Stromal cell of bone marrow (primary cell): Measurements from ENCODE around the gene DSCAM.
"Not testable (repeated sequence)": the region's sequence is repeated elsewhere in the genome, so short reads cannot be mapped to it uniquely, and the experiment has no call there.

Experiments used
- DNase-seq: peaks from one replicate; pipeline ENCODE4 v3.0.0-alpha.2; 2012; ENCODE audit warnings: low read depth

DSCAM gene

DNA sequence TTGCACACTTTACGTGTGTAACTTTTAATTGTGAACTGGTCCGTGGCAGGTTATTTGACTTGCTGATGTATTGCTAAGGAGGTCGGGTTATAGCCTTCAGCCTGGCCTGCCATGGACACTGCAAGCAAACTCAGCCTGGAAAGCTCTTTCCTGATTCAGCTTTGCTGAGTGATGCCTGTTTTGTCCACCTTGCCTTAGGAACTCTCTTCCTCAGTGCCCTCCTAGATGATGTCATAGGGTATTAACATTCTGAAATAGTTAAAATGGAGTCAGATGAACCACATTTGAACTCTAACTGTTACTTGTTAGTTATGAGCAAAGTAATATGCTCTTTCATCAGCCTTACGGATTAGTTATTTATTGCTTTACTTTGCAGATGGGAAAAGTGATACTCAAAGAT, 533.7 kb downstream of the DSCAM start:
- DNase-seq, result no peak

DNA sequence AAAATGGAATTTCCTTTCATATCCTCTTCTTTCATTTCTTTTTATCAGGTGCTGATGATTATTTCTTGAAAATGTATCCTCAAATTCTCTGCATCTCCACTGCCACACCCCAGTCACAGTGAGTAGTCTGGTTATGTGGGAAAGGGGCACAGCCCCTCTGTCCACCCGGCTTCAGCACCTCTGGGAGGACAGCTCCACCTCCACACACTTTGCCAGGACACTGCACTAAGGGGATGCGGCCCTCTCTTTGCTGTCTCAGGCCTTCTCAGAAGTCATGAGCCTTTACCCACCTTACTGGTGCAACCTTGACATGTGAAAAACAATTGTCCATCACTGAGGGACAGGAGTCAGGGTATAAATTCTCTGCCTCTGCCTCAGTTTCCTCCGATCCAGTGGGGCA, 546.7 kb downstream of the DSCAM start:
- no peak for DNase-seq

DNA sequence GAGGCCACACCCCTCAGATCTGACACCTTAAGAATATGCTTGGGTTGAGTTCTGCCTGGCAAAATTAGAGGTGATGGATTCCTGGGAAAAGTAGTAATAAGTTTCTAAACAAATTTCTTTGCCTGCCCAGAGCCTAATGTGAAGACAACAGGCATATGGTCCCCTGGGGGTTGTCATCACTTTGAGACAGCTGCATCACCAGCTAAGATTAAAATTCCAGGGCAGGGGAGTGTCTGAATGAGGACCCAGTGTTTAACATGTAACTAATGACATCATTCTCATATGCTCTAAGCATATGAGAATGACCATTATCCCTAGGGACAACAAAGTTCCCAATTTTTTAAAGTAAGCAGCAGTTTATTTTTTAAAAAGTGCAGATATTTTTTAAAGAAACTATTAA, 547.5 kb downstream of the DSCAM start:
- no peak for DNase-seq

DNA sequence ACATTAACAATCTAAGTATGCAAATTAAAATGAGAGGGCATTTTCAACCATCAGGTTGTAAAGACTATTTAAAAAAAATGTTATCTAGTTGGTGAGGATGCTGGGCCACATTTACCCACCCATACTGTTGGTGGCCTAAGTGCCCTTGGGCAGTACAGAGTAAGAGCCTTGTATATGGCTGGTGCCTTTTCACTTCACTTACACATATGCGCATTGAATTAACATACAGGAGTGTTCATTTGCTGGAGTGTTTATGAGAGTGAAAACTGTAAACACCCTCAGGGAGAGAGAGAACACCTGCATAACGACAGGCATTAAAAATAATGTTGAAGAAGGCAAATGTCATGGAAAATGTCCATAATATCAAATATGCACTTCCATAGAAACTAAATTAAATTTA, 552.6 kb downstream of the DSCAM start:
- DNase-seq, result no peak

DNA sequence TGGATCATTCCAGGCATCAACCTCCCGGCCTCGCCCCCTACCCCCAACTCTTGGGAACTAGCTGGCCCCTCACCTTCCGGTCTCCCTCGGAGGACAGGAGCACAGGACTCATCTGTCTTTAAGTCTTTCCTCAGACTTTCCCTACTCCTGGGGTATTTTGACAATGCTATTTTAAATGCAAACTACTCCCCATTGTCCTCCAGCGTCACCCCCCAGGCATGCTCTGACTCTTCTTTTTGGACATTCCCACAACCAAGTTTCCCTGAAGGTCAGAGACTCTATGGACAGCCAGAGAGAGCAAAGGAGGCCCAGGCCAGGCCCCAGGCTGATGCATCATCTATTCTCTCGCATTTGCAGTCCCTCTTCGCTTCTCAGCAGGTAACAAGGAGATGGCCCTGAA, 555.4 kb downstream of the DSCAM start:
- no peak for DNase-seq

DNA sequence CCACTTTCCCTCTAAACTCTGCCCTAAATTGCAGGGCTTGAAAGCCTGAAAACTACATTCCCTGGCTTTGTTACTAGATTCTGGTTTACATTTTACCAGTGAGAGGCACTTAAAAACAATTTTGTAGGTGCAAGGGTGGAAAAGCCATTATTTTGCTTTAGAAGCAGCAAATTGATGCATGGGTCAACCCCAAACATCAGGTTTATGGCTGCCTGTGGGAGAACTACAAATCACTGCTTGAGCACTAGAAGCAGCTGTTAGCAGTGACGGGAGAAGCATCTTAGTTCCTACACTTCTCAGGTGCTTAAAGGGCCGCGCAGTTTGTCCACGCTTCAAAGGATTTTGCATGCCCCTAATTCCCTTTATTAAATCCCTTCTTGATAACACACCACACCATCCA, 562.5 kb downstream of the DSCAM start:
- no peak for DNase-seq

DNA sequence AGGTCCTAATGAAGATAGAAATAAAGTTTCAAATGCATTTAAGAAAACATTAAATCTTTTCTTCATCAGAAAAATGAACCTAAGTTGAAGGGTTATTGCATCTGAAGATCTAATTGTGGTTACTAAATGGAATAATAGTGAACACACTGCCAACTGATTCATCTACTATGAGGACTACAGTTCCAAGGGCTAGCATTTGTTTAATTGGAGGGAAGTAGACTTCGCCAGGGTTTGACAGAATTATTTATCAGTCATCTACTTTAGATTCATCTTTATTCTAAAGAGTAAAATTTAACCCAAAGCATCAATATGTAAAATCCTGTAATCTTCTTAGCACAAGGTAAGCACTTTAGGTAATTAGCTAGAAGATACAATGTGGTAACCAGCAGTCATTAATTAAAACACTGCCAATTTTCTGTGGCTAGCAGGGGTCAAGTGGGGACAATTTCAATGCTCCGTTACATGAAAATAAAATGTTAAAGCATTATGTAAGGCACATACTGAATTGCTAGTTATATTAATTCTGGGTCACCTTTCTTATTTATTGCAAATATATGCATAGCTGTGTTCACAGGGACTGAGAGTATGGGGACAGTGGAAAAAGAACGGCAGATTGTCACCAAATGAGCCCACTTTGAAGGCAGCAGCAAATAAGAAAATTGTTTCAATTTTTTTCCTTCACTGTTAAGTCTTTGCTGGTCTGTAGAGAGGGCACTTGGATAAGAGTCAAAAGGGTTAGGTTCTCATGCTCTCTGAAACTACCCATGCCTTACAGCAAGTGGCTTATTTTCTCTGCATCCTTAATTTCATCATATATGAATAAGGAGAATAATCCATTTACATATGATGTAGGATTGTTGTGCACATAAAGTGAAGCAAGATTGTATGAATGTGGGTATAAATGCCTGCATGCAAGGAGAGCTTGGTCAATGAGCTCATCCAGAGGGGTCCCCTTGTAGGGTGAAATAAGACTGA, 563.8 kb downstream of the DSCAM start:
- no peak for DNase-seq

DNA sequence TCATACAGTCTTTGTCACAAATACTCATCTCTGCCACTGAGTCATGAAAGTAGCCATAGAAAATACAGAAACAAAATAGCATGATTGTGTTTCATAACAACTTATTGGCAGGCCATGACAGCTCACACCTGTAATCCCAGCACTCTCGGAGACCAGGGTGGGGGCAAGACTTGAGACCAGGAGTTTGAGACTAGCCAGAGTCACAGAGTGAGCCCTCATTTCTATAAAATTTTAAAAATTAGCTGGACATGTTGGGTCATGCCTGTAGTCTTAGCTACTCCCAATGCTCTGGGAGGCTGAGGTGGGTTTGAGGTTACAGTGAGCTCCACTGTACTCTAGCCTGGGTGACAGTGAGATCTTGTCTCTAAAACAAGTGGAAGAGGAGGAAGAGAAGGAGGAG, 568.6 kb downstream of the DSCAM start:
- no peak for DNase-seq

DNA sequence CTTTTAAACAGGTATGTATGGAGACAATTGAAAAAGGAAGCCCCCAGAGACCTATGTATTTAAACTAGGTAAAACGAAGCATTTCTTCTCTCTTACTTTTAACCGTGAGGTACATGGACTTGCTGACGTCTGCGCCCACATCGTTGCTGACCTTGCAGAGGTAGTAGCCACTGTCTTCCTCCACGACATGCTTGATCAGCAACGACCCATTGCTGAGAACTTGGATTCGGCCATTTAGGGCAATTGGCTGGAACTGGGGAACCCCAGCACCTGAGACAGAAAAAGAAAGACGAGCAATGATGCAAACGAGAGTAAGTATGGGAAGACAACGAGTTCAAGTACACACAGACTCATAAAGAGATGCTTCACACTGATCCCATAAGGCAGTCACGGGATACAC, 571.0 kb downstream of the DSCAM start:
- no peak for DNase-seq

DNA sequence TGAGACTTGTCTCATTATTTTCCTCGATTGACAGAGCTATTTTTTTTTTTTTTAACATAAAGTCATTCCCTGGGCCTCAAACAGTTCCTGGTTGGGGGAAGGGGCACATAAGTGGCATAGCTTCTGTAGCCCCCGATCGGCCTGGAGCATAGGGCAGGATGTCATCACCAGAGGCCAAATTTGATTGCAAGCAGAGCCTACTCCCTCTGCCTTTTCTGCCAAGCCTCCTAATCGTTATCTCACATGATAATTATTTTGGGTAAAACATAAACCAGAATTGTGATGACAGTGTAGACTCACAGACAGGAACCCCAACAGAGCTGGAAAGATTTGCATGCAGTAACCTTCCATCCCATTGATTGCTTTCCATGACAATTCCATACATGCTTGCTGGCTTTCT, 574.9 kb downstream of the DSCAM start:
- no peak for DNase-seq

DNA sequence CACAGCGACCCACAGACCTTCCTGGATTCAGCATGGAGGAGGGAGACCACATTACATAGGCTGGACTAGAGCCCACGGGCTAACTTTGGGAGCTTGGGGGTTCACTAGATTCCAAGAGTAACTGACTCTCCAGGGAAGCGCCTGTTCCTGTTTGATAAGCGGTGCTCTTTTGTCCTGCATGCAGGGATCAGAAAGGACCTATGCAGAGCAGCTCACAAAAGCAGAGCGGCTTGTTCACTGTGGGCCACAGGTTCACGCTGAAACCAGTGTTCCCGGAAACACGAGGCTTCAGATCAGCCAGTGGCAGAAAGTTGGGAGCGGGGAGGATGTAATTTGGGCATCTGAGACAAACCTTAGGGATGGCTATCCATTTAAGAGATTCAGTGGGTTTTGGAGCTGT, 575.8 kb downstream of the DSCAM start:
- no peak for DNase-seq

DNA sequence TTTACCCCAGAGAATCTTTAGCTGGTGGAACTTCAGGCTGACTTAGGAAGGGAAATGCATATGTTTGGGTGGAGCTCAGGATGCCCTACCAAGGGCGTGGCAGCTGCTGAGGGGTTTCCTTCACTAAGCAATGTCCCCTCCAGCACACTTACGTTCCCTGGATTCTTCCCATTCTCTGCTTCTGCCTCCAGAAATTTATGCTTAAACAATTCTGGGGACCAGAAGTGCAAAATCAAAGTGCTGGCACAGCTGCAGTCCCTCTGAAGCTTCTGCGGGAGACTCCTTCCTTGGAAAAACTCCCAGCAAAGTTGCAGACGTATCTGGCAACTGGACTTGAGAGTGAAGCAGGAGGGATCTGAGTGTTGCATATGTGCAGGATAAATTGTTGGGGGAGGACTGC, 576.9 kb downstream of the DSCAM start:
- DNase-seq, result no peak

DNA sequence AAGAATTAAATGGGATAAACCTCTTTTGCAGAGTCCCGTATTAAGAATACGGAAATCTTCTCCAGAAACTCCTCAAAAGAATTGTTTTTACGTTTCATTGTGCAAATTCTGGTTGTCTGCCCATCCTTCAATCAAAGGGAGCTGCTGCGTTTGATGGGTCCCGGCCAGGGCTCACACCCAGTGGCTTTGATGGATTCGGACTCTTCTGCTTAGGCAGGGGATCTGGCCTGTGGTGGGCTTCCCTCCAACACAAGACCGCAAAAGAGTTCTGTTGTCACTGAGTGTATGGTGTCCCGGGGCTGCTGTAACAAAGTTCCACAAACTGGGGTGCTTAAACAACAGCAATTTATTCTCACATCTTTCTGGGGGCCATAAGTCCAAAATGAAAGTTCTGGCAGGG, 577.7 kb downstream of the DSCAM start:
- DNase-seq, result no peak

DNA sequence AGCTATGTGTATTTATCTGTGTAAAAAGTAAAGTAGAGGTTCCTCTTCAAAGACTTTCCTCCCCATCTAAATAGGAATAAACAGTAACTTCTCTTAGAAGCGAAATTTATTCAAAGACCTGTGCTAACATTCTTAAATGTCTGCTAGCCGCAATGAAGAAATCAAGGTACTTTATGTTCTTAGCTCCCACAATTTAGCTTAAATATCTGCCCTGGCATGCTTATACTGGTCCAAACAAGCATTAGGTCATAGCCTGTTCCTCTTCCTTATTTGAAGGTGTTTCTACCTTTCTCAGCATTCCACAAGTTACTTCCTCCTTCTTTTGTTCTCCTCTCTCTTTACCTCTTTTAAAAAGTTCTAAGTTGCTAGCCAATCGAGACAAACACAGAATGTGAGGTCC, 588.5 kb downstream of the DSCAM start:
- DNase-seq, result not testable (repeated sequence)

DNA sequence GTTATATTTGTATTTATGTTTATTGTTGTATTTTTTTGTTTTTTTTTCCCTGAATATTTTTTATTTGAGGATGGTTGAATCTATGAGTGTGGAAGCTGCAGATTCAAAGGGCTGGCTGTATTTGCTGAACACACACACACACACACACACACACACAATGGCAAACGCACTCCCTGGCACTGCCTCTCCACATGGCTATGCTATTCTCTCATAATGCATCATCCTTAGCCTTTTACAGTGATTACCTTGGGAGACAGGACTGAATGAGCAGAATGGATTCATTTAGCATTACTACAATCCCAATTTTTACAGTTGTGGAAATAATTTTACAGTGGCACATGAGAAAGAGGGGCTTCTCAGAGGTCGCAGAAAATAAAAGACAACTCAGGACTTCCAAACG, 589.6 kb downstream of the DSCAM start:
- no peak for DNase-seq

DNA sequence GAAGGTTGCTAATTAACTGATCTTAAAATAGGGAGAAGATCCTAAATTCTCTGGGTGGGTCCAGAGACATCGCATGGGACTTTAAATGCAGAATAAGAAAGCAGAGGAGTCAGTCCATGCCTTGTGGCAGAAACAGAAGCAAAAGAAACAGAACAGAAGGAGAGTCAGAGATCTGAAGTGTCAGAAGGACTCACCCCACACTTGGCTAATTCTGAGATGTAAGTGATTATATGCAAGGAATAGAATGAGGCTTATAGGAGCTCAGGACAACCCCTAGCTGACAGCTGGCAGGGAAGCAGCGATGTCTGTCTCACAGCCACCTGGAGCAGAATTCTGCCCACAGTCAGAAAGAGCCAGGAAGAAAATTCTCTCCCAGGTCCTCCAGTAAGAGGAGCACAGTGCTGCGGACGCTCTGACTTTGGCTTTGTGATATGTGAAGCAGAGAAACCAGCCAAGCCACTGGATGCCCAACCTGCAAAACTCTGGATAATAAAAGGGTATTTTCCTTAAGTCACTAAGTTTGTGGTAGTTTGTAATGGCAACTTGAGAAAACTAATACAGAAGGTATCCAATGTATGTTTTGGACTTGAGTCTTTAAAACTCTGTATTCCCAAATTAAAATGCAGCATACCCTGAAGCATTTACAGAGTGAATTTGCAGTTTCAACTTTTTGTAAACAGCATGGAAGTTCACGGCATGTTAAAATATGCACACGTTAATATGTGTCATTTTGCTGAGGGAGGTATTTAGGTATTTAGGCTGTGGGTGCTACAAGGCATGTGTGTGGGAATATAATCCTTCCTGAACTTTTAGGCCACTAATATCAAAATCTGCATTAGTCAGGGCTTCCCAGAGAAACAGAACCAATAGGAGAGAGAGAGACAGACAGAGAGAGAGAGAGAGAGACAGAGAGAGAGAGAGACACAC, 591.2 kb downstream of the DSCAM start:
- DNase-seq, result no peak

DNA sequence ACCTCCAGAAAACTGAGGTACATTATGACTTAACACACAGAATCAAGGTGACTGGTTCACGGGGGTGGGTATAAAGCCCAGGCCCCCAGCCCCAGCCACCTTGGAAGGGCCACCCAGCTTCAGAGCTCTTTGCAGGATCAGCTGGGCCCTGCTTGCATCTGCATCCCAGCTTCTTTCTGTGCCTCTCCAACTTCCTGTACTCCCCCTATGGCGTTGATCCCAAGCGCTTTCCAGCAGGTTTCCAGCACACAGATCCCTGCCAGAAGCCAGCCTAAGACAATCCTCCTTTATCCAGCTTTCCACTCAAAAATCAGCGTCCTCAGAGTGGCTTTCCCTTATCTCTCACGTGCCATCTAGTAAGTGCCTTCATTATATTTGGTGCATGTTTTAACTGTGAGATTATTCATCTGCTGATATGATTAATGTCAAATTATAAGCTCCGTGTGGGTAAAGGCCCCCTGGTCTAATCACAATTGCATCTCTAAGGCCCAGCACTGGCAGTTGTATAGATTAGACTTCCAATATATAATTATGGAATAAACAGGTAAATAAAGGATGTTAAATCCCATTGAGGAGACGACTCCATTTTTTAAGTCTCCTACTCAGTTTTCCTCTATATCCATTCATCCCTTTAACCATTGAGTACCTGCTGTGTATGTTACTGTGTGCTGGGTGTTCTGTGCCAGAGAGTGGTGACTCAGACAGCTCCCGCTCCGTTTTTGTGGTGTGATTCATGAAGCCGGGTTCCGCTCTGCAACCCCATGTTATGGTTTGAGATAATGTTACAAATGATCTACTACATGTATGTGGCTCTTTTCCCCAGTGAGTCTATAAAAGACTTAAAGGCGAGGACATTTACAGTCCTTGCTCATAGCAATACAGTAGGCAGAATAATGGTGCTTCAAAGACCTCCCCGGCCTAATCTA, 592.2 kb downstream of the DSCAM start:
- DNase-seq, result no peak

DNA sequence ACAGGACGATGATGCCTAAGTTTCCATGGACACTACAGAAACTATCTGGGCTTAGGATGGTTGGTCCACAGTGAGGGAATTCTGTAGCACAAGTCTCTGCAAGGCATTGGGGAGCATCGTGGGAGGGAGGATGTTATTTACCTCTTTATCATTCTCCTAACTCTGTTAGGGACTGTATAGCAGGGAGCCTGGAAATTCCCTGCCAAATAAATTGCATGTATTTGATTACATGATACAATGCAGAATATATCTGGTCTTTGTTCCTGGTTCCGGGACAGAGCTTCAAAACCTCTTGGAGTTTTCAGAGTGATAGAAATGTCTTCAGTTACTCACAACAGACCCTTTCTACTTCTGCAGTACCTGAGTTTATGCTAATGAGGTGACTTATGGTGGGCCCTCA, 593.8 kb downstream of the DSCAM start:
- no peak for DNase-seq

DNA sequence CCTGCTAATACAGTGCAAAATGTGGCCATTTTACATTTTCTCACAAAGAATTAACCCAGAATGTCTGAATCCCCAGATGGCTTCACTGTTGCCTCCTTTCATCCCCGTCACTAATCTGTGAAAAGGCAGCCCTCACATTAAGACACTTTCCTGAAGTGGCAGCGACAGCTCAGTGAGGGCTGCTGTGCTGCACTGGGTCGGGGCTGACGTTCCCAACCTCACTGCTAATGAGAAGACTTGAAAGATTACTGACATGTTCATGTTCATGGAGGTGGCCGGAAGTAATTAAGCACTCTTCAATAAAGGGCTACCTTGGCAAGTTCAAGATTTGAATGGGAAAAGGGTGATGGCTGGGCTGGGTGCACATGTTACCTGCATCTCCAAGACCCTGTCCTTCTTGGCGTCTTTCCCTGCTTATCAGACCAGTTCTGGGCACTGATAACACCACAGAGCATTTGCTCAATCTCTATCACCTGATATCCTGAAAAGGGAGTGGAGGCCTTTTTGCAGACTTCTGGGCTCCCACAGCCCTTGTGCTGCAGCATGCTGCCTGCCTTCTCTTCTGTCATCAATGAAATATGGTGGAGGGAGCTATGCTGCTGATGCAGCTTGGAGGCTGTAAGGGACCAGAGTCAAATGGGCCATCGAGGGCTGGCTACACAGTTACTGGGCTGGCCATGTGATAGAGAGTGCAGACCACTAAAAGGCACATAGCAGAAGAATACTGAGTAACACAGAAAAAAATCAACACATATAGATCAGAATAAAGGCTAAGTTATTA, 596.3 kb downstream of the DSCAM start:
- no peak for DNase-seq

DNA sequence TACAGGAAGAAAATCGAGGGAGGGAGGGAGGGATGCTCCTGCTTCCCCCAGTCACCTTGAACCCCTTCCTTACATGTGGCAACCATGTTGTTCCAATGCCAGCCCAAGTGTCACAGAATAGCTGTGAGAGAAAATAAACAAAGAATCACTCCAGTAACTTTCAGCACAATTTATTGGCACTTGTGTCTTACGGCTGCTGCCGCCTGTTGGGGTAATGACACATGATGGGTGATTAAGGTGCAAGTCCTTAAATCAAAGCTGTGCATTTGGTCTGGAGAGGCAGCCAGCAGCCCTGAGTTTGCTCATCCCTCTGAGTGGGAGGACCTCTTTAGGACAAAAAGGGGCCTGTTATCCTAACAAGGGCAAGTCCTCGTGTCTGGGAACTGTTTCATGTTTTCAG, 602.0 kb downstream of the DSCAM start:
- no peak for DNase-seq

DNA sequence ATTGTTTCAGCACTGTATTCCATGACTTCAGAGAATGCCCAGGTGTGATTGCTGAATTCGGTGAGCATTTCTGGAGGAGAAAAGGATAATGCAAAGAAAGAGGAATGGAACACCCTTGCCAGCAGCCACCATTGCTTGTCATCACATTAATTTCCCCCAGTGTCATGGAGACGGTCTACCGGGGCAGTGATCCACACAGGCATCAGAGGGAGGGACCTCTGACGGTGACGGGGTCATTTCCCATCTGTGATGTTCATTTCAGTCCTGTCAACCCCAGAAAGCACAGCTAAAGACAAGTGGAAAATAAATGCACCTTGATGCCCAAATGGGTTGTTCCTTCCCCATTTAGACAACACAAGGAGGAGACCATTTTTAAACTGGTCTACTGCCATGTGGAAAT, 603.3 kb downstream of the DSCAM start:
- no peak for DNase-seq
